HG02840 (cell line): Measurements from ENCODE around the gene ATXN8OS.
"Not testable (repeated sequence)": the region's sequence is repeated elsewhere in the genome, so short reads cannot be mapped to it uniquely, and the experiment has no call there.

Source experiments
- ATAC-seq: cut with Tn5 transposase; IDR thresholded peaks from one replicate; pipeline ENCODE4 v1.9.1; 2021; ENCODE audit warnings: mild to moderate bottlenecking, moderate library complexity, moderate number of reproducible peaks; ENCODE audit not compliant: unreplicated experiment, low FRiP score

Gene ATXN8OS

DNA sequence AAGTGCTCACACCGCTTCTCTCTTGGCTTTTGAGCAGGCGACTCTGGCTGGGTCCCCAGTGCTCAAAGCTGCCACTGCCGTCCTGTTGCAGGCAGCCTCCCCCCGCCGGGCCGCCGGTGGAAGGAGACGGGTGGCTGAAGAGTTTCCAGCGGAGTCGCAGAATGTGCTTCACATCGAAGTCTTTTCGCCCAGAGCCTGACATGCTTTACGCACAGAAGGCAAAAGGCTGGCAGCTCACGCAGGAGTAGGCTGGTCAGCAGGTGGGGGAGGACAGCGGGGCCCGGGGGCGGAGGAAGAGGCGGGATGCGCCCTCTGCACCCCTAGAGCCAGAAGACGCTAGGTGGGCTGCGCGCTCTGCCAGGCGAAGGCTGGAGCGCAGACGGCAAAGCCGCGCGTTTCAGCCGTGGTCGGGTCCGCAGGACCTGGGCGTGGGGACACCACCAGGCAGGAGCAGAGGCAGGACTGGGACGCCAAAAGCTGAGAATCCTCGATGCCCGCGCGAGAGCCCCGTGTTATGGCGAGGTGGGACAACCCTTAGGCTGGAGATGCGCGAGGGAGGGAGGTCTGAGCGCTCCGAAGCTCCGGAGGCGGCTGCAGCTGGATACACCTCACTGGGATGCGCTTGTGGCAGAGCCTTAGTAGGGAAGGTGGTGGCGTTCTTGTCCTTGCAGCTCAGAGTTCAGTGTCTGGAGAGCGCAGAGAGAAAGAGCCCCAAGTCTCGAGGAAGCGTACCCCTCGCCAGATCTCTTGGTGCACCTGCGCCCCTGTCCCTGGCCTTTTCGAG, at the start of gene ATXN8OS:
Gene ATXN8OS, plus strand, starts transcription at position 329 of the 784 bp plus-strand sequence.
- ATAC-seq: no peak

DNA sequence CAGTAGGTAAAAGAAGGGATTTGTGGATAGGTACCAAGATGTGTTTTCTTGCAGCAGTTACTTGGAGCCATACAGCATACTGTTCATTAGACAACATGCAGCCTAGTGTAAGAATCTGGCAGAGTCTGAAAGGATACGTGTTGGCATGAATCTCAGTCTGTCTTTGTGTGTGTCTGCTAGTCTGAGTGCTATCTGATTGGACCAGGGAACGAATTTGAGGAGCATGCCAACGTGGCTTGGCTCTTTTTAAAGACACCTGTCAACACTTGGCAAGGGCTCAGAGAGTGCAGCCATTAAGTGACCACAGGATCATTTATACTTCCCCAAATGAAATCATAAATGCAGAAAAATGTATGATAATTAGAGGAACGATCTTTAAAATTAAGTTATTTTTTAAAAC, 27.6 kb upstream of the ATXN8OS start:
- no peak for ATAC-seq

DNA sequence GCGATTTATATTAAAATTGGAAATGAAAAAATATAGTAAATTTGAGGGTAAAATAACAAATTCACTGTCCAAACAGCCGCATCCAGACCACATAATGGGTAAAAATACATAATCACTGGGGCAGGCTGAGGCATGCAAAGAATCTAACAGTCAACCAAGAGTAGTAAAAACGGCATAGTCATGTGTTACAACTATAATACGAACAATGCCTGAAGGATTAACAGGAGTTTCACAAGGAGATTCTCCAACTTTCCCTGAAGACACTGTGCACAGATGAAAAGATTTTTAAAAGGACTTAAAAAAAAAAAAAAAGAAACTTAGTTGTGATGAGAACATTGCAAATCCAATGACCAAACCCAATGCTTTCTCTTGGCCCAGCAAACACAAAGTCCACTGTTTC, 20.4 kb upstream of the ATXN8OS start:
- no peak for ATAC-seq

DNA sequence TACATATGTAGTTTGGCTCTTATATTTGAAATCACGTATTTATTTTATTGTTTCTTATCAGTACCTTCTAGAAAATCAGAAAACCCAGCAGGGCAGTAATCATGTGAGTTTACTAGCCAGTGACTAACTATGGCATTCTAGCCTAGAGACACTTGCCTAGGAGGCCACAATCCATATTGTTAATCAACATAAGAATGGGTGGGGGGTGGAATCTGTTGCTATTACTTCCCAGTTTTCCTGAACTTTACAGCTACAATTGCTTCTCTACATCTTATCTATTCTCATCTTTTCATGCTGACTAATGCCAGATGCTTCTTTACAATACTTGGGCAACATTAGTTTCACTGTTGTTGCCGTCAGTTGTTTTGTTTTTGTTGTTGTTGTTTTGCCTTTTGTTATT, 18.7 kb upstream of the ATXN8OS start:
- no peak for ATAC-seq

DNA sequence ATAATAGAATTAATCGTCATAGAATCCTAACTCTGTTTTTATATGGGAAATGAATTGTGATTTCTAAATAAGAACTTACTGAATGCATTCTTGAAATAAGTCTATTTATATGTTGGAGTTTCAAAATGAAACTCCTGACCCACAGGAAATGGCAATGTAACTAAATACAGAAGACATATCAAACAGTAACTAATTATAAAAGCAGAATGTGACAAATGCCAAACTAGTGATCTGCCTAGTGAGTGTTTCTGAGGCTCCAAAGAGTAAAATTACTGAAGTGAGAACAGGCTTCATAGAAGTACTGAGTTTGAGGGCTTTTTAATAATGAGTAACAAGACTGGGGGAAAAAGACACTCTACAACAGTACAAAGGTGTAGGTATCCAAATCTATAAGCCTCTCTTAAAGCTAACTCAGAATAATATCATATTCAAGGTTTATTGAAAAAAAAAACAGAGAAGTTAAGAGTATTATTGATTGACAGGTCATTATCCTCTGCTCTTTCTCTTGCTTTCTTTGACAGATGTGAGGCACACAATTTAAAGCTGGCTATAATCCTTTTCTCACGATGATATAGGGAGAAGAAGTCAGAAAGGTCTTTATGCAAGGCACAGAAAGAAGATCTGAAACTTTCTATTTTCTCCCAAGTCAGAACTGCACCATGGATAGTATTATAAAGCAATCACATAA, 17.4 kb upstream of the ATXN8OS start:
- ATAC-seq: no peak

DNA sequence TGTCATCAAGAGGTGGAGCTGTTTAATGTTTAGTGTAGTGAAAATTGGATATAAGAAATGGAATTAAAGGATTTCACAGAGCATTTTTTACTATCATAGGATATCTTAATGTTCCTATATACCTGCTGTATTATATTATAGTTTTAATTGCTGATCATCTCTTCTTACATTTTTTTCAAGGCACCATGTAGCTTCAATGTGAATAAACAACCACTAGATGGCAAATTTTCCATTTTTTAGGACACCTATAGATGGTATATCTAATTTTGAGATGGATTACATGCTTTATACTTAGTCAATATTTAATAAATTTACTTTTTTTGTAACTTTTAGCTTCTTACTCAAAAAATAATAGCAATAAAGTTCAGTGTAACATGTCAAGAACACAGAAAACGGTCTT, 9.0 kb upstream of the ATXN8OS start:
- no peak for ATAC-seq

DNA sequence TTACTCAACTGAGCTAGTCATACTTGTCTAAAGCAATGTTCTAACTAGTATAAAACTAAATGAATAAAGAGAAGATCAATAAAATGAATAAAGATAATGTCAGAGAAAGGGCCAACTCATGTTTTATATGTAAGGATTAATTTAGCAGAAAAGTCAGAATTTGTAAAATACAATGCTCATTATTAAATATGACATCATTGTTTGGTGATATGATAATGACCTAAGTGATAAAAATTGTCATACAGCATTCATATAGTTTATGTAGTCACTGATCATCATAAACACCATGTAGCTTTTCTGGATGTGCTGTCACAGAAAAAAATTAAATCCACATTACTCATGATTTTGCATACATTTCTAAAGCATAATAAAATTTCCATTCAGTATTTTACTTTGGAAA, 3.1 kb upstream of the ATXN8OS start:
- no peak for ATAC-seq

DNA sequence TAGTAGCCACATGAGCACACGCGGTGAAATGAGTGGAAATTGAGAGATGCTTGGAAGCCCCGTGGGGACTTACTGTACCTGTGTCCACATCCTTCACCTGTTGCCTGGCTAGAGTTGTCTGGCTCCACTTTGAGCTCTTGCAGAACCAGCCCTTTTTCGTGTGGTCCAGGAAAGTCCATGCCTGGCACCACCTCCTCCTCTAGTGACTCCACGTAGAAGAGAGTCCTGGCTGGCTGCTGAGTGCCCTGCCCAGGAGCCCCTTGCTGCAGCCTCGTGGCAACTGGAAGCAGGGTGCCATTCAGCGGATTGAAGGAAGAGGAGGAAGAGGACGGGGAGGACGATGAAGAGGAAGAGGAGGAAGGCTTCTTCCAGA, 515 bp upstream of the ATXN8OS start:
- no peak for ATAC-seq

DNA sequence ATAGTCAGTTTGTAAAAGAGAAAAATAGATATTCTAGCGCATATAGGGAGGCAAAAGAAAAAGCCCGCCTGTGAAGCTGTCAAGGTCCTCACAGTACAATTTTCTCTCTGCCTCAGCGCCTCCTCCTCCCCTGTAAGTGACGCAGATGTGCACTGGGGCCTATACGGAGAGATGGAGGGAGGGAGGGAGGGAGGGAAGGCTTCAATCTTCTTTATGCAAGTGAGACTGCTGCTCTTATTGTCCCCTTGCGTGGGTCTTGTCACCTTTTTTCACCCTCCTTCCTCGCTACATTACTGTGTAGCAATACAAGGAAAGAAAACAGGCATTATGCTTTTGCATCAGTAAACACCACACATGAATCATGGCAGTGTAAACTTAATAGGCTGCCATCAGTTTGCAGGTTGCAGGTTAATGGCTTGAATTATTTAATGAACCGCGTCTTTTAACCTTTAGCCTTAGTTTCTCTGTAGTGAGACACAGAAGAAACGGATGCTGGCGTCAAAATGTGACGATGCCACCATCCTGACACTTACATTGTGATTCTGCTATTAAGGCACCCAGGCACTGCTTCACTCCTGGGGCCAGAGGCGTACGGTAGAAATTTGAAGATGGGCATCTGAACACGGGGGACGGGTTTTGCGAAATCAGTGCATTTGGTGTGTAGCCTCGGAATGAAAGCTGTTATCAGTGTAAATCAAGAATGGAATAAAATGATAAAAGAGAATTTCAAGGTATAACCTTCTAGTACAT, 905 bp downstream of the ATXN8OS start, which contains the start of gene KLHL1:
Gene KLHL1, minus strand, starts transcription at position 97 of the 750 bp plus-strand sequence. CDS start 753 bp downstream, outside the sequence.
- no peak for ATAC-seq

DNA sequence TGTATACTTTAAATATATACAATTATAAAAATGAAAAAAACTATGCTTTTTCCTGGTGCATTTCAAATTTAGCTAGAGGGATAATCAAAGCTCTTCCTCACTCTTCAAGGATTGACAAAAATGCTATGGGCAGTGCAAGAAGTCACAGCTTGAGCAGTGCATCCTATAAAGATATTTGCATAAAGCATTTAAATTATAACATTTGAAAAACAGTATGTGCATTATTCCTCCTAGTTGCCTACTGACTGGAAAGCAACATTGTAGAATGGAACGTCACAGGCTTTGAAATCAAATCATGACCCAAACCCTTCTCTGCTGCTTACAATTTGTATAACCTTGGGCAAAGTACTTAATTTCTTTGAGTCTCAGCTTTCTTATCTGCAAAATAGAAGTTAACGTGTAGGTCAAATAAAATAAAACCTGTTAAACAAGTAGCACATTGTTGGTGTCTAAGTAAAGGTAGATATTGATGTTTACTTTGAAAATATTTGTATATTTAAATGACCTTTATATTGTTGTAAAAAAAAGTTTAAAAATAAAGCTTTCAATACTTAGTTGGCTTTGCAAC, 9.8 kb downstream of the ATXN8OS start:
- no peak for ATAC-seq

DNA sequence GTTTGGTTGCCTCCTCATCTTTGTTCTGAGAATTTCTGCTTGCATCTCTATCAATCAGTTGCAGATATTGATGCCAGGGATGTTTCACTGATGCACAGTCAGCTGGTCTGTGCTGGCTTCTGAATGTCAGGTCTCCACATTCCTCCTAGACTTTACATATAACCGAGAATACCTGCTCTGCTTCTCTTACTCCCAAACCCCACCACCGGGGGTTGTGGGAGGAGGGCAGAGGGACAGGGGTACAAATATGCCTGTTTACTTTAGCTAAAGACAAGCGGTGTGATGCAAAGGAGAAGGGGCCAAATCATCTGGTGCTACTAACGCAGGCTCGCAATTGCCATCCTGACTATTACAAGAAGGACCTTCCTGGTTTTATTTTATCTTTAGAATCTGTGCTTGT, 18.1 kb downstream of the ATXN8OS start:
- no peak for ATAC-seq

DNA sequence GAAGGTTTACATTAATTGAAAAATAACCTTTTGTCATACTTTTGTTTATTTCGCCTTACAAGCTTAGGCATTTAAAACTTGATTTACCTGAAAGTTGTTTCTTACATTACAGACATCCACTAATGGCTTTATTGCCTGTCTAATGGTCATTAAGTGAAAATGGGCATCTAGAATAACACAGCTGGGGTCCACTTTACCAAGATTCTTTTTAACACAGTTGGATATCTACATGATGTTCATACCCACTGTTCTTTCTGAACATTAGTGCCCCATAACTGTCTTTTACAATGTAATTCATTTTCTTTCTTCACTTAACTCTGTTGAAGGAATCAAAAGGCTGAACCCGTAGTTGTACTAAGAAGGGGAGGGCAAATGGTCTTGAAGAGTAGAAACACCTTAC, 20.5 kb downstream of the ATXN8OS start:
- ATAC-seq: no peak

DNA sequence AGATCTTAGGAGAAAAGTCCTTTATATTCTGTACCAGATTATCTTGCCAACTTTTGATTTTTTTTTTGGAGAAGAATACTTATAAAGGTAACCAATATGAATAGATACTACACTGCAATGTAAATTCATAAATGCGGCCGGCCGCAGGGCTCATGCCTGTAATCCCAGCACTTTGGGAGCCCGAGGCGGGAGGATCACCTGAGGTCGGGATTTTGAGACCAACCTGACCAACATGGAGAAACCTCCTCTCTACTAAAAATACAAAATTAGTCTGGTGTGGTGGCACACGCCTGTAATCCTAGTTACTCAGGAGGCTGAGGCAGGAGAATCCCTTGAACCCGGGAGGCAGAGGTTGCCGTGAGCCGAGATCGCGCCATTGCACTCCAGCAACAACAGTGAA, 35.0 kb downstream of the ATXN8OS start:
- not testable (repeated sequence) for ATAC-seq

DNA sequence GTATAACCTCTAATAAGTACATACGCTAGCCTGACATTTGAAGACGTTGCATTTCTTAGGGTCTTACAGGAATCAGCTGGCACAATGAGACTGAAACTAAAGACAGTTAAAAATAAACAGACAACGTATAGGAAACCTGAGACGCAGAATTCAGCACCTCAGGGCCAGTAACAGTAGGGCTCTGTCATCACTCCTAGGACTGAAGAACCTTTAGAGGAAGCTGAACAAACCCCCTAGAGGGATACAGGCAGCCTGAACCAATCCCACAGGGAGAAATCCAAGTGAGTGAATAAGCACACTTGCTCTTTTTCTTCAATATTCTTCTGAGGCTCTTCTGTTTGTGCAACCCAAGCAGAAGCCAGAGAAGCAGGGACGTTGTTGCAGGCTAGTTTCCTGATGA, 54.5 kb downstream of the ATXN8OS start:
- no peak for ATAC-seq

DNA sequence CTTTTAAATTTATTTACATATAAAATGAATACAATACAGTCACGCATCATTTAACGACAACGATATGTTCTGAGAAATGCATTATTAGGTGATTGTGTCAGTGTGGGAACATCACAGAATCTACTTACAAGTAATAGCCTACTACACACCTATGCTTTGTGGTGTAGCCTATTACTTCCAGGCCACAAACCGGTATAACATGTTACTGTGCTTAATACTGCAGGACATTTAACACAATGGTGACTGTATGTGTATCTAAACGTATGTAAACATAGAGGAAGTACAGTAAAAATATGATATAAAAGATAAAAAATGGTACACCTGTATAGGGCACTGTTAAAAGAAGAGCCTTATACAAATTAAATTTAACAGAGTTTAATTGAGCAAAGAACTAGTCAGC, 63.1 kb downstream of the ATXN8OS start:
- no peak for ATAC-seq

DNA sequence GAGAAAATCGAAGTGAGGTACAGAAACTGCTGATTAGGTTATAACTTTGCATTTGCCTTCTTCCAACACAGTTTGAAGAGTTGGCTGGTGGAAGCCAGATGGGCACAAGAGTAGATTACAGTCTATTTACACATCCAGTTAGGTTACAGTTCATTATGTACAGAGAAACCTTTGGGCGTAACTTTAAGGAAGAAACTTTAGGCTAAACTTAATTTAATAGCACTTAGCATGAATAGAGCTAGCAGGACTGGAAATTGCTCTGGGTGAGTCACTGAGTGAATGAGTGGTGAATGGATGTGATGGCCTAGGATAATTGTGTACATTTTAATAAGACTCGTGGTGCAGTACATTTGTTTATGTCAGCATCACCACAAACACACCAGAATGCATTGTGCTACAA, 63.5 kb downstream of the ATXN8OS start:
- ATAC-seq: no peak

DNA sequence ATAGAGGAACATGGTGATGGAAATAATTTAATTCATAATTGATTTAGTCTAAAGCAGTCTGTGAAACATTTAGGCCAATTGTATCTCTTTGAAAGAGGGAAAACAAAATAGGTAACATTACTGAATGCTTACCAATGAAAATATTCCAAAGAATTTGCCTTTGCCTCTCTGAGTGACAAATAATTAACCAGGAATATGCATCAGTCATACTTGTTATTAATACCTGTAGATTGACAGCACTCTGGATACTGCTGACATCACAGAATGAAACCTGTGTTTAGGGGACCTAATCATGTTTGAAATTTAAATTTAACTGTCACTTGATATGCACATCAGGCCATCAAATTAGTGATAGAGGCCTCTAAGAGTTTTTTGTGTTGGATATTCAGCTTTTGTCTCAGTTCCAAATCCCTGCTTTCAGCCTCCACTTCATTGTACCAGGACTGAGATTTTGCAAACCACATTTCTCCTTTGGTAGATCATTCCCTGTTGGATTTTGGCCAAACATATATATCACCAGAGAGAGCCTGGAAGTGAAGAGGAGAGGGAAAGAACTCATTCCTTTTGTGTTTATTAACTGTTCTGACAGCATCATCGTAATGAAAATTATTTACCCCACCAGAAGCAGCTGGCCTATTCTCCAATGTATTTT, 65.4 kb downstream of the ATXN8OS start:
- no peak for ATAC-seq

DNA sequence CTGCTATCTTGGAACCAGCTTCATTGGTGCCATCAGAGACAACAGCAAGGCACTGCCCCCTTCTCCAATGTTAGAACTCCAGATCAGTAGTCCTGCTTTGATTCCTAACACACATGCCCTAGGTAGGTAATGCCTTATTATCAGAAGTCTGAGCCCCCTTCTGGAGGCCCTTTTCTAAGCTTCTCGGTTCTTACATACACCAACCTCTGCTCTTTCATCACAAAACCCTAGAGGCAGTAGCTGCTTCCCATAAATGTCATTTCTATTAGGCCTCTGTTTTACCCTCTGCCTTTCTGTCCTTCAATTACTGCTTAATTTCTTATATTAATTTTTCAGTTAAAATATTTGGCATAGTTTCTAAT, 66.0 kb downstream of the ATXN8OS start:
- ATAC-seq: no peak

DNA sequence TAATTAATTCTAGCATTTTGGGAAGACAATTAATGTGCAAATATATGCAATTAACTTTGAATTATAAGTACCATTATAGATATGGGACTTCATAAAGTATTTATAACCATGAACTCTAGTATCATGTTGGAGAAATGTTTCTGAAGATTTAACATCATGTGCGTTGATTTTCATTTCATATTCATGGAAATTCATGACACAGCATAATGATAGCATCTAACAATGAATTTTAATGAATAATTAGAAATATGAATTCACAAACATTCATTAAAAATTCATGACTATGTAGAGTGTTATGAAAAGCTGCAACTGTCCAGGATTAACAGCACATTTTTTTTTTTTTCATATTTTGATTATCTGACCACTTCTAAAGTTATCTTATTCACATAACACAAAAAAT, 70.7 kb downstream of the ATXN8OS start:
- no peak for ATAC-seq
